ENCODE results near the gene ACOXL. TPM values are rescaled to one million over a fixed set of nuclear protein-coding genes. Genes with fewer than 3 reads are reported as not detected.

ACOXL gene
- total RNA-seq, 1 donor from 2014 or later, result 1.1 TPM

DNA sequence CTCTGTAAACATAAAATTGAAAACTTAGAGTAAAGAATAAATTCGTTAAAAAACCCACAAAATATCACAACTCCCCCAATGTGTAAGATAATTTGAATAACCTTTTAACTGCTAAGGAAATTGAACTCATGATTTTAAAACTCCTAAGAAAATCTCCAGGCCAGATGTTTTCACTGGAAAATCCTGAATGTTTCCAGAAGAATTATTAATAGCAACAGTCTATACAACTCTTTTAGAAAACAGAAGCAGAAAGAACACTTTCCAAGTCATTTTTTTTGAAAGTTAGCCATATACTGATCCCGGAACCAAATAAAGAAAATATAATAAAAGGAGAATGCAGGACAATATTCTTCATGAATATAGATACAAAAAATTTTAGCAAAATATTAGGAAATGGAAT, 165.6 kb downstream of the ACOXL start:
- Mint-ChIP-seq H3K9me3 (peaks cover 3% of the 10 kb centered on the region), H3K27ac (no peak overlapping the region), H3K4me3 (no peak overlapping the region), H3K36me3 (ENCODE audit: low read depth) (peaks cover 1% of the 10 kb centered on the region), H3K4me1 (ENCODE audit: low read depth) (no peaks in the 10 kb centered on the region), H3K27me3 (ENCODE audit: insufficient read depth) (peaks cover 47% of the 10 kb centered on the region)
- no peak for DNase-seq (ENCODE audit: low spot score)
- intact Hi-C loops (cut with micrococcal nuclease), result no loop called here

DNA sequence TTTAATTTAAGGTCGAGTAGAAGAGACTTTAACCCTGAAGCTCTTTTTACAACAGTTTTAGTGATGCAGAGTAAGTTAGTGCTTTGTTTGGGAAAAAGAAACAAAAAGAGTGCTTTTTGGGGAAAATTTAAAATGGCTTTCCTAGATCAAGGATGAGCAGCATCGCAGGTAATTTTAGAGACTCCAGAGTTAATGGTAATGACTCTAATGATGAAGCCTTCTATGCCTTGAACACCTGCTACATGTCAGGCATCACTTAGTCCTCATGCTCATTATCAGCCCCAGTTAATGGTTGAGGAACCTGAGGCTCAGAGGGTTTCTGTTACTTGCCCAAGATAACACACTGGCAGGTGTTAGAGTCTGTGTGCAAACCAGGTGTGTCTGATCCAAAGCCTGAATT, 167.8 kb downstream of the ACOXL start:
- no peak for DNase-seq (ENCODE audit: low spot score)
- H3K27ac Mint-ChIP-seq, result no peak overlapping the region
- H3K4me3 Mint-ChIP-seq, result no peak overlapping the region
- H3K4me1 Mint-ChIP-seq (ENCODE audit: low read depth), result peaks cover 5% of the 10 kb centered on the region
- H3K9me3 Mint-ChIP-seq, result peaks cover 8% of the 10 kb centered on the region
- H3K27me3 Mint-ChIP-seq (ENCODE audit: insufficient read depth), result peaks cover 46% of the 10 kb centered on the region
- H3K36me3 Mint-ChIP-seq (ENCODE audit: low read depth), result peaks cover 1% of the 10 kb centered on the region
- intact Hi-C loops (cut with micrococcal nuclease), result no loop called here

DNA sequence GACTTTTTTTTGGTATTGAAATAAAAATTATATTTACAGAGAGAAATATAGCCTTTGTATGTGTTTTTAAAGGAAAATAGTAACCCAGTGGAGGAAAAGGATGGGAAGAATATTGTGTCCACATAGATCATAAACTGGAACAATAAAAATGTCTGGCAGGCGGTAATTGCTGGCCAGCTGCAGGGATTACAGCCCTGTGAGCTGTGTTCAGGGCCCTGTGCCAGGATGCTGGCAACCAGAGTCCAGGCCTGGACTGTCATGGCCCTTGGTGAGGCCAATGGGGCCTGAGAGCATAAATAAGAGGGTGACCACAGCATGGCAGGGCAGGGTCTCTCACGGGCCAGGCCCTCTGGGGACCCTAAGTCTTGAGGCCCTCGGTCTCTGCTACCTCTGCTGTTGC, 171.2 kb downstream of the ACOXL start:
- Mint-ChIP-seq H3K4me1 (ENCODE audit: low read depth) (peaks cover 5% of the 10 kb centered on the region), H3K9me3 (peaks cover 4% of the 10 kb centered on the region), H3K4me3 (no peak overlapping the region), H3K27ac (no peak overlapping the region), H3K36me3 (ENCODE audit: low read depth) (no peaks in the 10 kb centered on the region), H3K27me3 (ENCODE audit: insufficient read depth) (peaks cover 21% of the 10 kb centered on the region)
- no peak for DNase-seq (ENCODE audit: low spot score)
- intact Hi-C loops (cut with micrococcal nuclease), result no loop called here

DNA sequence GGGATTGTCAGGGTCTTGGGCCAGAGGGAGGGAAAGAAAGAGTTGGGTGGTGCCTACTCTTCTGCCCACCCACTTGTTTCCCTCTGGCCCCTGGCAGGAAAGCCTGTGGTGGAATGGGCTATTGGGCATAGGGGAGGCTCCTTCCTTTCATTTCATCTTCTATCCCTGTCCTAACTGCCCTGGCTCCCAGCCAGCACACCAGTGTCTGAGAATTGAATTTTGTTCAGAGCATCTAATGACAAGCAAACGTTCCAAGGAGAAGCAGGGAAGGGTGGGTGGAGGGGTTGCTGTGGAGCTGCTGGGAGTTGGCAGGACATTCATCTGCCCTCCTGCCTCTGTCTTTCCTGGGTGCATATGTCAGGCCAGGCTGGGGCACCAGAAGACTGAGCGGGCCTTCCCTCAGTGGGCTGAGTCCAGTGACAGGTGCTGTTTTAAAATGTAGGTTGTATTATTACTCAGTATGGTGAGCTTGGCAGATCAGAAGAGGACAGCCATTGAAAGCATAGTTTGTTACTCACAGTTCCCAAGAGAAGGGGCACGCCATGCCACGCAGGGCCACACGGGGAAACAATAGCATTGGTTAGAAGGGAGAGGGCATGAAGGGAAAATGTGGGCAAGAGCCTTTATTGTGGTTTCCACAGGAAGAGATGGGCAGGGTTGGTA, 171.9 kb downstream of the ACOXL start:
- peaks cover 4% of the 10 kb centered on the region for H3K9me3 Mint-ChIP-seq
- no peak overlapping the region for H3K4me3 Mint-ChIP-seq
- DNase-seq (ENCODE audit: low spot score), result no peak
- no peaks in the 10 kb centered on the region for H3K36me3 Mint-ChIP-seq (ENCODE audit: low read depth)
- peaks cover 5% of the 10 kb centered on the region for H3K4me1 Mint-ChIP-seq (ENCODE audit: low read depth)
- peaks cover 21% of the 10 kb centered on the region for H3K27me3 Mint-ChIP-seq (ENCODE audit: insufficient read depth)
- intact Hi-C loops (cut with micrococcal nuclease), result no loop called here
- peak overlapping the region; percentile 4 for H3K27ac Mint-ChIP-seq

DNA sequence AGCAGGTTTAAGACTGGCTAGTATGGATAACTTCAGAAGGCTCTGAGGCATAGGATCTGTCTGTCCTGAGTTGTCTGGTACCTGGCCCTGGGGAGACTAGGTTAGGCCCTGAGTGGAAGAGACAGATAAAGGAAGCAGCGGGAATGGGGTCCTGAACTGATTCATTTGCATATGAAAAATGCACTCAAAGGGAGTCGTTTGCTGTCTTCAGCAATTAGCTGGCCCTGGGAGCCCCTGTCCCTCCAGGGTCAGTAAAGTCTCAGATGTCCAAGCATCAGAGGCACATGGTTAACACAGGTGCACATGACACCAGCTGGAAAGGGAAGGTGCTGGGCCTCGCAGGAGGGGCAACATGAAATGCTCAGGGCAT, 172.4 kb downstream of the ACOXL start:
- Mint-ChIP-seq H3K4me3 (no peak overlapping the region), H3K27me3 (ENCODE audit: insufficient read depth) (peaks cover 25% of the 10 kb centered on the region), H3K36me3 (ENCODE audit: low read depth) (no peaks in the 10 kb centered on the region), H3K27ac (no peak overlapping the region), H3K4me1 (ENCODE audit: low read depth) (peaks cover 5% of the 10 kb centered on the region), H3K9me3 (peaks cover 4% of the 10 kb centered on the region)
- intact Hi-C loops (cut with micrococcal nuclease), result no loop called here
- DNase-seq (ENCODE audit: low spot score), result no peak

DNA sequence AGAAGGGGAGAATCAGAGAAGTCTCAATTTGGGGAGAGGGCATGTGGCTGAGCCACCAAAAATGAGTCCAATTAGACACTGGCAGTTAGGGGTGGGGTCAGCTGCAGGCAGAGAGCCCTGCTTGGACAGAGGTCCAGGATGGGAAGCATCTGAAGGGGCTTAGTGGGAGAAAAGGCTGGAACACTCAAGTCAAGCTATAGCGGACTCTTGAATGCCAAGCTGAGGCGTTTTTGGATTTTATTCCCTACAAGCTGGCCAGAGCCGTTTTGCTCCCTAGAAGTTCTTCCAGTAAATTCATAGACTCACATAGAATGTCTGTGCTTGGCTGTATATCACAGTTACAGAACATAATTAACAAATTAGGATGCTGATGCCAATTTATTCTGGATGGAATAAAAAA, 172.8 kb downstream of the ACOXL start:
- Mint-ChIP-seq H3K27ac (no peak overlapping the region), H3K4me1 (ENCODE audit: low read depth) (peaks cover 5% of the 10 kb centered on the region), H3K9me3 (peaks cover 4% of the 10 kb centered on the region), H3K36me3 (ENCODE audit: low read depth) (no peaks in the 10 kb centered on the region), H3K27me3 (ENCODE audit: insufficient read depth) (peaks cover 30% of the 10 kb centered on the region), H3K4me3 (no peak overlapping the region)
- DNase-seq (ENCODE audit: low spot score), result no peak
- intact Hi-C loops (cut with micrococcal nuclease), result no loop called here

DNA sequence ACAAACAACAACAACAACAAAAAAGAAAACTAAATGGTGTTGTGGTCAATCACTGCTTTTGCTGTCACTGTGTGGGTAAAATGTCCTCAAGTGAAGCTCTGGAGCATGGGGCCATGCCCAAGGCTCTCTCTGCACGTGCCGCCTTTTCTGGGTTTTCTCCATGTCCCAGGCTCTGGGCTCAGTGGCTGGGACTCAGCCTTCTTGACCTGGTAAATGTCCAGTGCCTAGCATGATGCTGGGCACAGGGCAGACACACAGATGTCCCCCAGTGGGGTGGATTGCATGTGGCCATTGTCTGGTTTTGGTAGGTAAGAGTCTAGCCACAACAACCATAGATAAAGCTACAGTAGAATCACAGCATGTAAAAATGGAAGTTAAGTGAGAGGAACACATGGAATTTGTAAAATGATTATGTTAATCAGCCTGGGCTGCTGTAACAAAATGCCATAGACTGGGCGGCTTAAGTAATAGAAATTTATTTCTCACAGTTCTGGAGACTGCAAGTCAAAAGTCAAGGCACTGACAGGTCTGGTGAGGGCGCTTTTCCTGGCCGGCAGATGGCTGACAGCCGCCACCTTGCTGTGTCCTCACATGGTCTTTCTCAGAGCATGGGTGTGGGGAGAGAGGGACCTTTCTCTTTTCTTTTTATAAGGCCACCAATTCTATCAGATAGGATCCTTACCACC, 174.4 kb downstream of the ACOXL start:
- intact Hi-C loops (cut with micrococcal nuclease), result no loop called here

DNA sequence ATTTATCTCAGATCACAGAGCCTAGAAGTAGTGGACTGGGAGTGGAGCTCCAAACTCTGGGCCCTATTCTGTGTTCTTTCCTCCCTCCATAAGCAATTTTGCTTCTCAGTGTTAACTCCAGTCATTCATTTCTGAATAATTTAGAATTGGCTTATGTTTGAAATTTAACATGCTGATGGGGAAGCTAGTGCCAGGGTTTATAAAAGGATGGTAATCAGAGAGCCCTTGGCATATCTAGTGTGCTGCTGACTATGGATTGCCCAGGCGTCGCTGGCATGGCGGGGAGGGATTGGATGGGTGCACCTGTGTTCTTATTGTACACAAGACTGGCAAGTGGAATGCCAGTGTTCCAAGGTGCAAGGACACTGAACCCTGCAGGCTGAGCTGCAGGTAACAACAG, 177.1 kb downstream of the ACOXL start:
- Mint-ChIP-seq H3K4me3 (no peak overlapping the region), H3K27ac (no peak overlapping the region), H3K4me1 (ENCODE audit: low read depth) (peaks cover 2% of the 10 kb centered on the region), H3K9me3 (peaks cover 24% of the 10 kb centered on the region), H3K27me3 (ENCODE audit: insufficient read depth) (peaks cover 40% of the 10 kb centered on the region), H3K36me3 (ENCODE audit: low read depth) (no peaks in the 10 kb centered on the region)
- no peak for DNase-seq (ENCODE audit: low spot score)
- intact Hi-C loops (cut with micrococcal nuclease), result no loop called here

More for the DNA sequence above, 174.4 kb downstream of the ACOXL start:
- peaks cover 35% of the 10 kb centered on the region for H3K27me3 Mint-ChIP-seq (ENCODE audit: insufficient read depth)
- H3K27ac Mint-ChIP-seq, result no peak overlapping the region
- H3K9me3 Mint-ChIP-seq, result peaks cover 17% of the 10 kb centered on the region
- no peak for DNase-seq (ENCODE audit: low spot score)
- H3K4me1 Mint-ChIP-seq (ENCODE audit: low read depth), result peaks cover 5% of the 10 kb centered on the region
- no peaks in the 10 kb centered on the region for H3K36me3 Mint-ChIP-seq (ENCODE audit: low read depth)
- H3K4me3 Mint-ChIP-seq, result no peak overlapping the region

DNA sequence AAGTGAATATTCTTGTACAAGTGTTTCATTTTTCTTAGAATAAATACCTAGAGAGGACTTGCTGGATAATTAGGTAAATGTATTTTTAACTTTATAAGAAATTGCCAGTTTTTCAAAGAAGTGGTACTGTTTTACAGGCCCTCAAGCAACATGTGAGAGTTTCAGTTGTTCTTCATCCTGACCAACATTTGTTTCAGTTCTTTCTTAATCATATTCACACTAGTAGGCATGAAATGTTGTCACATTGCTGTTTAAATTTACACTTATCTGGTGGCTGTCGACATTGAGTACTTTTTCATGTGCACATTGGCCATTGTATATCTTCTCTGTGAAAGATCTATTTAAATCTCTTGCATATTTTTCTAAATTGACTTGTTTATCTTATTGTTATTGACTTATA, 178.1 kb downstream of the ACOXL start:
- Mint-ChIP-seq H3K27ac (no peak overlapping the region), H3K9me3 (peaks cover 23% of the 10 kb centered on the region), H3K4me1 (ENCODE audit: low read depth) (no peaks in the 10 kb centered on the region), H3K27me3 (ENCODE audit: insufficient read depth) (peaks cover 38% of the 10 kb centered on the region), H3K36me3 (ENCODE audit: low read depth) (no peaks in the 10 kb centered on the region), H3K4me3 (no peak overlapping the region)
- intact Hi-C loops (cut with micrococcal nuclease), result loop anchor here (2.0 kb wide), 1 partner anchor 64 kb away; no protein-coding TSS in a partner anchor
- no peak for DNase-seq (ENCODE audit: low spot score)

DNA sequence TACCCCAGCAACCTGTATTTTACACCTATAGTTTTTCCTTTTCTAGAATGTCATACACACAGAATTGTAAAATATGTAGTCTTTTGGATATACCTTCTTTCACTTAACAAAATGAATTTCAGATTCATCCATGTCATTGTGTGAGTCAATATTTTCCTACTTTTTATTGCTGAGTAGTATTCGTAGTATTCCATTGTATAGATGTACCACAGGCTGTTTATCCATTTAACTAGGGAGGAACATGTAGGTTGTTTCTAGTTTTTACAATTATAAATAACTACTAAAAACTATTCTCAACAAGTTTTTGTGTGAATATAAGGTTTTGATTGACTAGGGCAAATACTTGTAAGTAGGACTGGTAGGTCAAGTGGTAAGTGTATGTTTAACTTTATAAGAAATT, 187.4 kb downstream of the ACOXL start:
- peaks cover 41% of the 10 kb centered on the region for H3K27me3 Mint-ChIP-seq (ENCODE audit: insufficient read depth)
- H3K4me1 Mint-ChIP-seq (ENCODE audit: low read depth), result no peaks in the 10 kb centered on the region

DNA sequence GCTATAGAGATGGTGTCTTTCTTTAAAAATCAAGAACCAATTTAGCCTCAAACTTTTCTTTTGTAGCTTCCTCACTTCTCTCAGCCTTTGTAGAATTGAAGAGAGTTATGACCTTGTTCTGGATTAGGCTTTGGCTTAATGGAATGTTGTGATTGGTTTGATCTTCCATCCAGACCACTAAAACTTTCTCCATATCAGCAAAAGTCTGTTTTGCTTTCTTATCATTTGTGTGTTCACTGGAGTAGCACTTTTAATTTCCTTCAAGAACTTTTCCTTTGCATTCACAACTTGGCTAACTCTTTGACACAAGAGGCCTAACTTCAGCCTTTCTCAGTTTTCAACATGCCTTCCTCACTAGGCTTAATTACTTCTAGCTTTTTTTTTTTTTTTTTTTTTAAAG, 193.1 kb downstream of the ACOXL start:
- Mint-ChIP-seq H3K4me3 (no peak overlapping the region), H3K27me3 (ENCODE audit: insufficient read depth) (peaks cover 22% of the 10 kb centered on the region), H3K27ac (no peak overlapping the region), H3K36me3 (ENCODE audit: low read depth) (peaks cover 3% of the 10 kb centered on the region), H3K9me3 (peaks cover 21% of the 10 kb centered on the region), H3K4me1 (ENCODE audit: low read depth) (no peaks in the 10 kb centered on the region)
- DNase-seq (ENCODE audit: low spot score), result no peak
- intact Hi-C loops (cut with micrococcal nuclease), result no loop called here

More for the DNA sequence above, 187.4 kb downstream of the ACOXL start:
- intact Hi-C loops (cut with micrococcal nuclease), result no loop called here
- no peak overlapping the region for H3K4me3 Mint-ChIP-seq
- H3K36me3 Mint-ChIP-seq (ENCODE audit: low read depth), result no peaks in the 10 kb centered on the region
- no peak overlapping the region for H3K27ac Mint-ChIP-seq
- no peak for DNase-seq (ENCODE audit: low spot score)
- H3K9me3 Mint-ChIP-seq, result peaks cover 11% of the 10 kb centered on the region

DNA sequence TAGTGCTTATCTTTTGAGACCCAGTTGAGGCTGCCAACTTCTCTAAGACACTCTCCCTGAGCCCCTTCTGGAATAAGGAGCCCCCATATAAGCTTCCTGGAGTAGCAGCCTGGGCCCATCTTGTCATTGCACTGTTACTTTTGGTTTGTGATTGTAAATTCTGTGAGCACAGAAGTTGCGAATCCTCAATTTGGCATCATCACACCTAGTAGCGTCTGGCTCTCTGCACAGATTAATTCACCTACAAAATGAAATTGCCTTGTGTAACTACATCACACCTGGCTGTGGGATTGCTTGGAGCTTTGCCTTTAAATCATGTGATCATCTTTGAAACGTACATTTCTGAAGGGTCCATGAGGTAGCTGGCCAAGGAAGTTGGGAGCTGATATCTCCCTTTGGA, 195.2 kb downstream of the ACOXL start:
- no peak for DNase-seq (ENCODE audit: low spot score)
- H3K4me3 Mint-ChIP-seq, result no peak overlapping the region
- H3K27ac Mint-ChIP-seq, result no peak overlapping the region
- peaks cover 3% of the 10 kb centered on the region for H3K36me3 Mint-ChIP-seq (ENCODE audit: low read depth)
- peaks cover 9% of the 10 kb centered on the region for H3K27me3 Mint-ChIP-seq (ENCODE audit: insufficient read depth)
- intact Hi-C loops (cut with micrococcal nuclease), result no loop called here
- H3K4me1 Mint-ChIP-seq (ENCODE audit: low read depth), result no peaks in the 10 kb centered on the region
- peaks cover 29% of the 10 kb centered on the region for H3K9me3 Mint-ChIP-seq

DNA sequence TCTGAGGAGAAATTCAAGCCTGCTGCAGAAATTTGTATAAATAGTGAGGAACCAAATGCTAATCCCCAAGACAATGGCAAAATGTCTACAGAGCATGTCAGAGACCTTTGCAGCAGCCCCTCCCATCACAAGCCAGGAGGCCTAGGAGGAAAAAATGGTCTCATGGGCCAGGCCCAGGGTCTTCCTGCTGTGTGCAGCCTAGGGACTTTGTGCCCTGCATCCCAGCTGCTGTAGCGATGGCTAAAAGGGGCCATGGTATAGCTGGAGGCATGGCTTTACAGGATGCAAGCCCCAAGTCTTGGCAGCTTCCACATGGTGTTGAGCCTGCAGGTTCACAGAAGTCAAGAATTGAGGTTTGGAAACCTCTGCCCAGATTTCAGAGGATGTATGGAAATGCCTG, 197.2 kb downstream of the ACOXL start:
- Mint-ChIP-seq H3K9me3 (peaks cover 29% of the 10 kb centered on the region), H3K27ac (no peak overlapping the region), H3K27me3 (ENCODE audit: insufficient read depth) (peaks cover 6% of the 10 kb centered on the region), H3K36me3 (ENCODE audit: low read depth) (peaks cover 3% of the 10 kb centered on the region), H3K4me3 (no peak overlapping the region), H3K4me1 (ENCODE audit: low read depth) (no peaks in the 10 kb centered on the region)
- intact Hi-C loops (cut with micrococcal nuclease), result no loop called here
- no peak for DNase-seq (ENCODE audit: low spot score)

All from activated T-helper 1 cell treated with anti-CD3 and anti-CD28 coated beads, Interleukin-12 subunit alpha, Interleukin-12 subunit beta, Interleukin-2, Interleukin-4 antibody, amounts not matched to agents 30 ng/mL and 10 ng/mL and 1 ng/mL, durations not matched to agents 14 hours and 24 hours and 36 hours (primary cell).